Renal cortical epithelial cell (primary cell): ENCODE results near the gene TRIM56. TPM values are rescaled to one million over a fixed set of nuclear protein-coding genes. Genes with fewer than 3 reads are reported as not detected.
A peak's percentile ranks its signal among the peaks of the same experiment; 100 is the strongest.
"Not testable (repeated sequence)": the region's sequence is repeated elsewhere in the genome, so short reads cannot be mapped to it uniquely, and the experiment has no call there.

Experiments used
- DNase-seq: peaks from one replicate; pipeline ENCODE4 v3.0.0-alpha.2; 2011; ENCODE audit warnings: low read depth
- total RNA-seq: library from RNA; depleted of rRNA; stranded (reverse); fragments of >200 nt; gene quantifications from 2 replicates; pipeline ENCODE4 v1.2.3, GENCODE V29; 2014

Gene TRIM56
- total RNA-seq: 18.6 and 43.8 TPM in 2 replicates

GRCh38 chr7:101085162-101085964 lies at the start of gene TRIM56:
Gene TRIM56 (plus strand): TSS chr7:101085481. CDS start chr7:101087313, 1,832 bp downstream.
- DNase-seq: peak; percentile 86

GRCh38 chr7:101035941-101036340 lies 49.3 kb upstream of the TRIM56 start:
- no peak for DNase-seq

- DNase-seq: not testable (repeated sequence)
Observed at GRCh38 chr7:101041283-101041682, 44.0 kb upstream of the TRIM56 start.

- peak; percentile 36 for DNase-seq
Observed at GRCh38 chr7:101058355-101058754, 26.9 kb upstream of the TRIM56 start.

GRCh38 chr7:101059620-101059942 lies 25.7 kb upstream of the TRIM56 start:
- no peak for DNase-seq

GRCh38 chr7:101060992-101061391 lies 24.3 kb upstream of the TRIM56 start:
- DNase-seq: no peak

- DNase-seq: not testable (repeated sequence)
Observed at GRCh38 chr7:101064176-101064550, 21.1 kb upstream of the TRIM56 start.

- DNase-seq: not testable (repeated sequence)
Observed at GRCh38 chr7:101065162-101065561, 20.1 kb upstream of the TRIM56 start.

GRCh38 chr7:101066141-101066832 lies 19.0 kb upstream of the TRIM56 start:
- peak; percentile 6 for DNase-seq

GRCh38 chr7:101066833-101067177 lies 18.5 kb upstream of the TRIM56 start:
- no peak for DNase-seq

- DNase-seq: no peak
Observed at GRCh38 chr7:101068401-101068800, 16.9 kb upstream of the TRIM56 start.

- not testable (repeated sequence) for DNase-seq
Observed at GRCh38 chr7:101071362-101072104, 13.7 kb upstream of the TRIM56 start.

- DNase-seq: no peak
Observed at GRCh38 chr7:101075646-101076045, 9.6 kb upstream of the TRIM56 start.

- not testable (repeated sequence) for DNase-seq
Observed at GRCh38 chr7:101076183-101076582, 9.1 kb upstream of the TRIM56 start.

GRCh38 chr7:101077303-101078086 lies 7.8 kb upstream of the TRIM56 start:
- DNase-seq: peak; percentile 92

- peak; percentile 80 for DNase-seq
Observed at GRCh38 chr7:101081432-101081831, 3.8 kb upstream of the TRIM56 start.

GRCh38 chr7:101084865-101085161 lies 468 bp upstream of the TRIM56 start:
- DNase-seq: no peak

- DNase-seq: no peak
Observed at GRCh38 chr7:101087334-101088068, 2.2 kb downstream of the TRIM56 start.

GRCh38 chr7:101088069-101088425 lies 2.8 kb downstream of the TRIM56 start:
- DNase-seq: no peak

GRCh38 chr7:101088858-101089529 lies 3.7 kb downstream of the TRIM56 start:
- no peak for DNase-seq

- no peak for DNase-seq
Observed at GRCh38 chr7:101089876-101090275, 4.6 kb downstream of the TRIM56 start.
